ENCODE measurements around the gene C11orf87.

The C11orf87 gene

DNA sequence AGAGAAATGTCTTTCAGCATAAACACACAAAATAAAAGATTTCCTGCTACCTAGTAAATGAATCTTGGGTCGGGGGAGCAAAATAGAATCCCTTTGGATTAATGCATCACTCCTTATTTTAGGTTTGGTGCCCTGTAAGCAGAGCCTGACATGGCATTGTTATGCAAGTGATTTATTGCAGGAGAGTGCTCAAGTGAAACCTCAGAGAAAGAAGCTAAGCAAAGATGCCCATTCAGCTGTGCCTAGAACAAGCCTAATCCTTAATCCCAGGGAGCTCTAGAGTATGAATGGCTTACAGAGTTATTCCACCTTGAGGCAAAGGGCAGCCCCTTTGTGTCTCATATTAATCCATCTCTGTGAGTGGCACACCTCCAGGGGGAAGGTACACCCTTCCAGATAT lies 21.1 kb downstream of the C11orf87 start:
- no peak for DNase-seq (ENCODE audit: low spot score)

DNA sequence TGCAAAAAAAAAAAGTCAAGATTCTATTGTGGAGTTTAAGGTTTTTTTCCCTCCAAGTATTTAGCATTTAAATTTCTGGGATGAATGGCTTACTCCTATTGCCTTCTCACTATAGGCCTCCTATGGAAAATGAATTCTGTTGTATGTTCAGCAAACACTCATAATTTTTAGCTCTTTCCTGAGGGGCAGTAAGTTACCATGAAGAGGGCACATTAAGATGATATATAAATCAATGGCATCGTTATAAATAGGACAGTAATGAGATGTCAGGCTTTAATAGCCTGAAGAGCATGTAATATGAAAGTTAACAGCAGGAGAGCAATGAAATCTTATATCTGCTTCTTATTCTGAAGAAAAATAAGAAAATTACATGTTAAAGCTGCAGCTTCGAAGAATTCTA lies 32.9 kb downstream of the C11orf87 start:
- no peak for DNase-seq (ENCODE audit: low spot score)

All from hematopoietic multipotent progenitor cell treated with erythropoietin and hydrocortisone succinate and interleukin-3 and kit ligand, for 15 days (in vitro differentiated cells).